ENCODE measurements around the gene TMEM43.
"Not testable (repeated sequence)": the region's sequence is repeated elsewhere in the genome, so short reads cannot be mapped to it uniquely, and the experiment has no call there.

The TMEM43 gene

GRCh38 chr3:14124615-14125192 lies at the start of gene TMEM43, which contains the start of gene CHCHD4:
TMEM43 (plus strand) TSS chr3:14125052; CDS start chr3:14125194, 142 bp downstream.
CHCHD4 (minus strand) TSS chr3:14124870; CDS start chr3:14124676, 194 bp downstream.
- DNase-seq (ENCODE audit: low read depth): peak; percentile 96

DNA sequence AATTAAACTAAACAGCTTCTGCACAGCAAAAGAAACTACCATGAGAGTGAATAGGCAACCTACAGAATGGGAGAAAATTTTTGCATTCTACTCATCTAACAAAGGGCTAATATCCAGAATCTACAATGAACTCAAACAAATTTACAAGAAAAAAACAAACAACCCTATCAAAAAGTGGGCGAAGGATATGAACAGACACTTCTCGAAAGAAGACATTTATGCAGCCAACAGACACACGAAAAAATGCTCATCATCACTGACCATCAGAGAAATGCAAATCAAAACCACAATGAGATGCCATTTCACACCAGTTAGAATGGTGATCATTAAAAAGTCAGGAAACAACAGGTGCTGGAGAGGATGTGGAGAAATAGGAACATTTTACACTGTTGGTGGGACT lies 49.6 kb upstream of the TMEM43 start:
- DNase-seq (ENCODE audit: low read depth): not testable (repeated sequence)

DNA sequence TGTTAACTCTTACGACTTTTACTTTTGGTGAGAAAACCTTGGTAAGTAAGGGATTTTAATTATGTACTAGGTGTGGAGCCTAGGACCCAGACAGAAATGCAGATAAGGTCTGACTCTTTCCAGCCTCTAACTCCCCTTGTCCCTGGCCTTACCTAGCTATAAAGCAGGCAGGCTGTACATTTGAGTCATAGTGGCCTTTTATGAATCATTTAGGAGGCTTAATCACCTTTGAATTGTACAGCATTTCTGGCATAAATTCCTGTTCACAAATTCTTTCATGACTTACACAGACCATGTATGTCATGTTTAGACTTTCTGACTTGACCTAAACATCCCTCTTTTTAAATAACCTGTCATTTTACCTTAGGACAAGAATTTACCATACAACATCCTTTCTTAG lies 47.5 kb upstream of the TMEM43 start:
- no peak for DNase-seq (ENCODE audit: low read depth)

- no peak for DNase-seq (ENCODE audit: low read depth)
Observed at GRCh38 chr3:14082108-14082657, 42.7 kb upstream of the TMEM43 start.

GRCh38 chr3:14087461-14087860 lies 37.4 kb upstream of the TMEM43 start:
- DNase-seq (ENCODE audit: low read depth): not testable (repeated sequence)

DNA sequence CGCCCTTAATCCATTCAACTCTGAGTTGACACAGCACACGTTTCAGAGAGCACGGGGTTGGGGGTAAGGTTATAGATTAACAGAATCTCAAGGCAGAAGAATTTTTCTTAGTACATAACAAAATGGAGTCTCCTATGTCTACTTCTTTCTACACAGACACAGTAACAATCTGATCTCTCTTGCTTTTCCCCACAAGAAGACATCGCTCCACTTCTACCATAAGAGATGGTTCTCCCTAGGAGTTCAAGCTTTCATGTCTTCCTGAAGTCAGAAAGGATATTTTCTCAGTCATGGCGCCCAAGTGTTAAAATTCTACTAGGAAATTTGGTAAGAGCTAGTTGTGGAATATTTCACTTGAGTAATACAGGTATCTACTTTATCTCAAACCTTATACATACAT lies 32.9 kb upstream of the TMEM43 start:
- not testable (repeated sequence) for DNase-seq (ENCODE audit: low read depth)

- no peak for DNase-seq (ENCODE audit: low read depth)
Observed at GRCh38 chr3:14092464-14092863, 32.4 kb upstream of the TMEM43 start.

DNA sequence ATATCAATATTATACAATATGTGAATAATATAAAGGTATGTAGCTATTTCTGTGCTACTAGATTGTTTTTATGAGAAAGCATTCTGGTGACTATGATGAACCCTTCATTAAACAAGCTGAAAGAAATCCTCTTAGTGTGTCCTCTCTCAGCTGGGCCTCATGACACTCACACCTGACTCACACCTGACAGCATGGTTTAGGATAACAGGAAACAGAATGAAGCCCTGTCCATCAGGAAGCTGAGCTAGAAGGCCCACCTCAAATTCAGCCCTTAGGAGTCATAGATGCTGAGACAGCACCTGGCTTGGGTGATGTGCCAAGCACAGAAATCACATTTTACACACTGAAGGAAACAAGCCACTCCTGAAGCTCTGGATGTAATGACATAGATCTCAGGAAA lies 31.0 kb upstream of the TMEM43 start:
- DNase-seq (ENCODE audit: low read depth): no peak

- no peak for DNase-seq (ENCODE audit: low read depth)
Observed at GRCh38 chr3:14096742-14097141, 28.1 kb upstream of the TMEM43 start.

DNA sequence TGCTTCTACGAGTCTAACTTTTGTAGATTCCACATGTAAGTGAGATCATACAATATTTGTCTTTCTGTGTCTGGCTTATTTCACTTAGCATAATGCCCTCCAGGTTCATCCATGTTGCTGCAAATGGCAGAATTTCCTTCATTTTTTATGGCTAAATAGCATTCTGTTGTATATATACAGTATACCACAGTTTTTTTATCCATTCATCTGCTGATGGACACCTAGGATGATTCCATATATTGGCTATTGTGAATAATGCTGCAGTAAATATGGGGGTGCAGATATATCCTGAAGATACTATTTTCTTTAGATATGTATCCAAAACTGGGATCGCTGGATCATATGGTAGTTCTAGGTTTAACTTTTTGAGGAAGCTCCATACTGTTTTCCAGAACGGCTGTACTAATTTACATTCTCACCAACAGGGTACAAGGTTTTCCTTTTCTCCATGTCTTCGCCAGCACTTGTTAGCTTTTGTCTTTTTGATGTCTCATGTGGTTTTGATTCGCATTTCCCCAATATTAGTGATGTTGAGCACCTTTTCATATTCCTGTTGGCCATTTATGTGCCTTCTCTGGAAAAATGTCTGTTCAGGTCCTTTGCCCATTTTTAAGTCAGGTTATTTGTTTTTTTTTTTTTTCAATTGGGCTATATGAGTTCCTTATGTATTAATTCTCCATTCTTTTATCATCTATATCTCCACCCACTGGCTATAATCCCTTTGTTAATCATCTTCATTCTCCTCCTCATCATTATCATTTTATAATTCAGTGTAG lies 27.0 kb upstream of the TMEM43 start:
- DNase-seq (ENCODE audit: low read depth): no peak

DNA sequence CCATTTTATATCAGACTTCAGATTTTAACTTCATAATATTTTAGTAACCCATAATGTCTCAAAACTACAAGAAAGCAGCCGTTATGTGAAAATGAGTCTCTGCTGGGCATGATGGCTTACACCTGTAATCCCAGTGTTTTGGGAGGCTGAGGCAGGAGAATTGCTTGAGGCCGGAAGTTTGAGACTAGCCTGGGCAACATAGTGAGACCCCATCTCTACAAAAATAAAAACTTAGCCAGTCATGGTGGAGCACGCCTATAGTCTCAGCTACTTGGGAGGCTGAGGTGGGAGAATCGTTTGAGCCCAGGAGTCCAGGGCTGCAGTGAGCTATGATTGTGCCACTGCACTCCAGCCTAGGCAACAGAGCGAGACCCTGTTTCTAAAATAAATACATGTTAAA lies 15.0 kb upstream of the TMEM43 start:
- DNase-seq (ENCODE audit: low read depth): not testable (repeated sequence)

DNA sequence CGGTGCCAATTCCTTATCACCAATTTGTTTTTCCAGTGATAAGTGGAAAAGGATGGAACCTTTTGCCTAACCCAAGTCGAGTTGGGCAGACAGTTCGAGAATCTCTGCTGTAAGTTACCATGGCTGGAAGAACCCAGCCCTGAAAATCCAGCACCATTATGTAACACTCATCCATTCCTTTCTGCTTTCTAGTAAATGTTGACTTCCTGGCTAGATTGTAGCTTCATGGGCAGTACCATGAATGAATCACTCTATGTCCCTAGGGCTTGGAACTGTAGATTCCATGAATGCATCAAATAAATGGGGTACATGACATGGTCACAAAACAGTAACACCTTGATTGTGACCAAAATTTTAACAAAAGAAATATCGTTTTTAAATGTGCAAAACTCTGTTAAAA lies 14.2 kb upstream of the TMEM43 start:
- no peak for DNase-seq (ENCODE audit: low read depth)

DNA sequence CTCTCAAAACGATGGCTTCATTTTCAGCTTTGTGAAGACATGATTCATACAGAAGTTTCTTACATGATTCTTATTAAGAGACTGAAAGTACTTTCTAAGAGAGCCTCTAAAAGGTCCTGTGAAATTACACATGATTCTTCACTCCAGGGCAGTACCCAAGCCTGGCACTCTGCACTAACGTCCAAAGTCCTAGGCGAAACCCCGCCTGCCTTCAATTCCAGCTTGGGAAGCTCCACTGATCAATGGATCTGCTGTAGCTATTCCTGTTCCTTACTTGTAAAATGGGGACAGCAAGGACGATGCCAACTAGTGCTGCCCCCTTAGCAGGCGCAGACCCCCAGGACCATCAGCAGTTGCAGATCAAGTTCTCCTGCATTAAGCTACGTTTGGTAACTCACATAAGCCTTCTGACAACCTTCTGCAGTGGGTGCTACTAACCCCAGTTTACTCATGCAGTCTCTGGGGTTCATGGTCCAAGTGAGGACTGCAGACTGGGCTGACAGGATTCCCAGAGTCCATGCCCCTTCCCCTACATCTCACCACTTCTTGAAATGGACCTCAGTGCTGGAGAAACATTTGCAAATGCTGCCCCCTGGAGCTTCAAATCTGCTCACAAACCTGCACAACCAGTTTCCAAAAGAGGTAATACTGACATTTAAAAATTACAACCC lies 10.8 kb upstream of the TMEM43 start:
- DNase-seq (ENCODE audit: low read depth): no peak

DNA sequence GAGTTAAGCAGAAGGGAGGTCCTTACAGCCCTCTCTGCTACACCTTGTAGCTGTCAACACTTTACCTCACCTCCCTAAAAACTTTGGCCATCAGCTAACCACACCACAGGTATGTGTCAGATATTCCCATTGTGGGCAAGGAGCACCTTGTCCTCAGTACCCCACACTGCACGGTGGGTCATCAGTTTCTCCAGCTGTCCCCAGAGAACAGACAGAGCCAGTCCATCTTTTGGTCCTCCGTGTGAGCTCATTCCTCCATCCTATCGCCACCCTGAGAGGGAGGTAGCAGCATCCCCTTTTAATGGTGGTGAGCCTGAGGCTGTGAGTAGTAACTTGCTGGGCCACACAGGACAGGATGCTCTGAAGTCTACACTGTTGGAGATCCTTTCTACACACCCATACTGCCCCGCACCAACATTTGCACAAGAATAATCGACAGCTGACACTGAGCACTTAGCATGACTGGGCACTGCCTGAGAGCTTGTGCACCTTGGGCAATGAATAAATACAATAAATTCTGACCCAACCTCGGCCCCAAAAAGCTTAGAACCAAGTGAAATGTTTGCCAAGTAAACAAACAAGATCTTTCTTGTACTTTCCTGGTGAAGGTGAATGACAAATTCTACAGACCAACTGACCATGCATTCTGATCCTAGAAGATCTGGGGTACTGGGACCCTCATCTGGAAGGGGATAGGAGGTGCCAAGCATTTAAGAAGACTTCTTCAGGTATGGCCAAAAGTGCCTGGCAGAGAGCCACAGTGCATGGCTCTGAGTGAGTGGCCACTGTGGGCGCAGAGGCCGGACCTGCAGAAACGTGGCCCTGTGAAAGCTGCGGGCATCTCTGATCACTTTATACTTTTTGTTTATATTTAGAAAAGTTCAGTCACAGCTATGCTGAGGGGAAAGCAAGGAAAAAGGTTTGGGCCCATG lies 7.1 kb upstream of the TMEM43 start:
- DNase-seq (ENCODE audit: low read depth): no peak

- no peak for DNase-seq (ENCODE audit: low read depth)
Observed at GRCh38 chr3:14118400-14119381, 6.2 kb upstream of the TMEM43 start.

- DNase-seq (ENCODE audit: low read depth): no peak
Observed at GRCh38 chr3:14119651-14120050, 5.2 kb upstream of the TMEM43 start.

DNA sequence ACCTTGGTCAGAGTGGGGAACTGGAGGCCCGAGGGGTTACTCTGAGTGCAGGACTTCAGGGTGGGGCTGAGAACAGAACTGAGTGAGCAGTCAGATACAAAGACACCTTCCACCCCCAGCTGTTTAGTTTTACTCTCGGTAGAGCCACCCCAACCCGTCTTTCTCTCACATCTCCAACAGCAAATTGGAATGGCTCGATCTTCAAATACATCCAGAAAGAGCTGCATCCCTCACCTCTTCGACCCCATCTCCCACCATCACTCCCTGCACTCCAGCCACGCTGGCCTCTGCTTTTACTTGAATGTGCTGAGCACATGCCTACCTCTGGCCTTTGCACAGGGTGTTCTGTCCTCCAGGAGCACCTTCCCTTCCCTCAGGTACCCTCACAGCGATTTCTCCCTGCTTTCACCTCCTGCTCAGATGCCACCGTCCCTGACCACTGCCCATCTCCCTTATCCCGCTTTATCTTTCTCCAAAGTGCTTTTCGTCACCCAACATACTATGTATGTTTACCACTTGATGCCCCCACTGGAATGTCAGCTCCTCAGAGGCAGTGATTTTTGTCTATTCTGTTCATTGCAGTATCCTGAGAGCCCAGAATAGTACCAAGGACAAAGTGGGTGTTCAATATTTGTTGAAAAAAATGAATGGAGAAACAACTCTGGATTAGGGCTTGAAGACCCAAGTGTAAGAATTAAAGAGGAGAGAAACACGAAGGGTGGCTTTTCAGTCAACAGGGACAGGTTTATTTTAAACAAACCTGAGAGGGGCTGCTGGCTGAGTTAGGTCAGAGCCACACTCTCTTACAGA lies 4.5 kb upstream of the TMEM43 start:
- DNase-seq (ENCODE audit: low read depth): no peak

- DNase-seq (ENCODE audit: low read depth): not testable (repeated sequence)
Observed at GRCh38 chr3:14120921-14121448, 3.9 kb upstream of the TMEM43 start.

GRCh38 chr3:14121859-14122258 lies 3.0 kb upstream of the TMEM43 start:
- no peak for DNase-seq (ENCODE audit: low read depth)
